IMR-90 (cell line): Measurements from ENCODE around the gene STAT4. TPM values are rescaled to one million over a fixed set of nuclear protein-coding genes. Genes with fewer than 3 reads are reported as not detected.

Experiments used
- ATAC-seq: fragments of 200-7000 bp; cut with Tn5 transposase; 2 replicates; pipeline ENCODE4 v1.9.1; 2020; ENCODE audit warnings: low read depth, mild to moderate bottlenecking, moderate library complexity
- BruUV-seq: library from RNA; stranded (reverse); fragments of 400-500 nt; replicated peaks from 2 replicates; lab custom pipeline; 2021; lab: Mats Ljungman, UMichigan
- CTCF ChIA-PET: fragments of 300-600 bp; formaldehyde crosslinking; extraction: SDS; loops from one replicate; lab custom pipeline; 2021; ENCODE audit warnings: antibody characterized with exemption; lab: Yijun Ruan, JAX
- POLR2A ChIA-PET: fragments of 300-600 bp; sonication (Branson Sonifier 250); formaldehyde crosslinking; loops from one replicate; lab custom pipeline; 2022; ENCODE audit warnings: antibody characterized with exemption; ENCODE audit not compliant: unreplicated experiment; lab: Charles Lee
- DNase-seq: peaks from one replicate; pipeline ENCODE4 v3.0.0; 2013
- H2AFZ ChIP-seq: replicated peaks from 2 replicates; pipeline ENCODE3; 2013; ENCODE audit warnings: low read length, mild to moderate bottlenecking; ENCODE audit not compliant: poor library complexity
- H2AK5ac ChIP-seq: 2 replicates; pipeline ENCODE4 v1.6.1; 2013; ENCODE audit warnings: low read depth, low read length, inconsistent platforms
- H2AK9ac ChIP-seq: replicated peaks from 2 replicates; pipeline ENCODE3; 2013; ENCODE audit warnings: mild to moderate bottlenecking, low read depth, low read length, moderate library complexity; ENCODE audit not compliant: poor library complexity
- H2BK120ac ChIP-seq: 2 replicates; pipeline ENCODE4 v1.6.1; 2013; ENCODE audit warnings: low read depth, low read length, inconsistent platforms
- H2BK15ac ChIP-seq: 3 replicates; pipeline ENCODE4 v1.6.1; 2013; ENCODE audit warnings: low read depth, low read length, inconsistent platforms
- H2BK20ac ChIP-seq: 2 replicates; pipeline ENCODE4 v1.6.1; 2013; ENCODE audit warnings: low read depth, mild to moderate bottlenecking, inconsistent platforms, low read length, moderate library complexity
- H2BK5ac ChIP-seq: 2 replicates; pipeline ENCODE4 v1.6.1; 2013; ENCODE audit warnings: mild to moderate bottlenecking, low read depth, low read length, inconsistent platforms; ENCODE audit not compliant: poor library complexity, severe bottlenecking
- H3K14ac ChIP-seq: replicated peaks from 2 replicates; pipeline ENCODE4 v1.6.1; 2013; ENCODE audit warnings: low read depth, low read length, inconsistent platforms
- H3K18ac ChIP-seq: 2 replicates; pipeline ENCODE4 v1.6.1; 2013; ENCODE audit warnings: low read depth, low read length, control low read depth
- H3K23ac ChIP-seq: 2 replicates; pipeline ENCODE4 v1.6.1; 2013; ENCODE audit warnings: low read depth, low read length, inconsistent platforms
- H3K27ac ChIP-seq: 2 replicates; pipeline ENCODE4 v1.5.1; 2013; ENCODE audit warnings: mild to moderate bottlenecking, control low read depth, low read length; ENCODE audit not compliant: insufficient read depth
- H3K27me3 ChIP-seq: 2 replicates; pipeline ENCODE4 v1.6.1; 2013; ENCODE audit warnings: low read length; ENCODE audit not compliant: control insufficient read depth, insufficient read depth
- H3K36me3 ChIP-seq: 2 replicates; pipeline ENCODE4 v1.6.1; 2013; ENCODE audit warnings: low read length, mixed read lengths; ENCODE audit not compliant: control insufficient read depth, insufficient read depth
- H3K4ac ChIP-seq: 2 replicates; pipeline ENCODE4 v1.6.1; 2013; ENCODE audit warnings: low read depth, low read length, inconsistent platforms
- H3K4me1 ChIP-seq: 2 replicates; pipeline ENCODE4 v1.6.1; 2013; ENCODE audit warnings: low read length, mixed read lengths; ENCODE audit not compliant: control insufficient read depth, insufficient read depth
- H3K4me2 ChIP-seq: 2 replicates; pipeline ENCODE4 v1.6.1; 2013; ENCODE audit warnings: low read depth, mild to moderate bottlenecking, control low read depth, low read length, moderate library complexity
- H3K4me3 ChIP-seq: 2 replicates; pipeline ENCODE4 v1.5.1; 2013; ENCODE audit warnings: low read depth, mild to moderate bottlenecking, control low read depth, low read length, moderate library complexity; ENCODE audit not compliant: insufficient read depth
- H3K56ac ChIP-seq: 2 replicates; pipeline ENCODE4 v1.6.1; 2013; ENCODE audit warnings: low read length, inconsistent platforms; ENCODE audit not compliant: insufficient read depth; ENCODE audit errors: extremely low read depth
- H3K79me1 ChIP-seq, 2 experiments: 2 replicates each; pipeline ENCODE4 v1.6.1; 2013; ENCODE audit warnings: low read length in 2 of 2, inconsistent platforms in 1 of 2, low read depth in 1 of 2
- H3K9ac ChIP-seq: 2 replicates; pipeline ENCODE4 v1.6.1; 2013; ENCODE audit warnings: low read depth, low read length, control low read depth
- H3K9me1 ChIP-seq: 2 replicates; pipeline ENCODE4 v1.6.1; 2013; ENCODE audit warnings: low read length, inconsistent platforms; ENCODE audit not compliant: insufficient read depth
- H3K9me3 ChIP-seq: 2 replicates; pipeline ENCODE4 v1.6.1; 2013; ENCODE audit warnings: low read length; ENCODE audit not compliant: control insufficient read depth, insufficient read depth
- H4K20me1 ChIP-seq: 2 replicates; pipeline ENCODE4 v1.6.1; 2013; ENCODE audit warnings: low read length, inconsistent platforms; ENCODE audit not compliant: insufficient read depth
- H4K5ac ChIP-seq: 2 replicates; pipeline ENCODE4 v1.6.1; 2013; ENCODE audit warnings: mild to moderate bottlenecking, low read depth, low read length, control low read depth
- H4K8ac ChIP-seq, 2 experiments: 2 replicates each; pipeline ENCODE4 v1.6.1; 2013; ENCODE audit warnings: low read depth in 2 of 2, low read length in 2 of 2, control low read depth in 1 of 2, inconsistent platforms in 1 of 2
- H4K91ac ChIP-seq: 2 replicates; pipeline ENCODE4 v1.6.1; 2013; ENCODE audit warnings: low read depth, low read length, inconsistent platforms; ENCODE audit not compliant: insufficient read depth
- BHLHE40 ChIP-seq: fragments of 150-350 bp; IDR thresholded peaks from 2 replicates; pipeline ENCODE4 v1.6.1; 2016; ENCODE audit warnings: mild to moderate bottlenecking, low read depth, low read length
- CEBPB ChIP-seq: IDR thresholded peaks from 2 replicates; pipeline ENCODE4 v1.6.1; 2012; ENCODE audit warnings: low read depth, low read length, improper control_type of control experiment
- CTCF ChIP-seq: conservative IDR thresholded peaks from 2 replicates; pipeline ENCODE4 v1.5.1; 2012; ENCODE audit warnings: mild to moderate bottlenecking, low read depth, low read length, improper control_type of control experiment
- ELK1 ChIP-seq: fragments of 150-350 bp; IDR thresholded peaks from 2 replicates; pipeline ENCODE4 v1.6.1; 2016; ENCODE audit warnings: low read depth, mild to moderate bottlenecking, low read length, moderate library complexity, borderline replicate concordance
- FOS ChIP-seq: fragments of 150-350 bp; IDR thresholded peaks from 2 replicates; pipeline ENCODE4 v1.6.1; 2016; ENCODE audit warnings: low read depth, low read length
- MAFK ChIP-seq: IDR thresholded peaks from 2 replicates; pipeline ENCODE4 v1.6.1; 2012; ENCODE audit warnings: low read depth, low read length, improper control_type of control experiment
- MAZ ChIP-seq: IDR thresholded peaks from 2 replicates; pipeline ENCODE4 v1.6.1; 2012; ENCODE audit warnings: low read depth, mild to moderate bottlenecking, low read length, improper control_type of control experiment, moderate library complexity, borderline replicate concordance
- NFE2L2 ChIP-seq: fragments of 150-350 bp; IDR thresholded peaks from 2 replicates; pipeline ENCODE4 v1.6.1; 2016; ENCODE audit warnings: low read depth, mild to moderate bottlenecking, low read length
- POLR2A ChIP-seq: IDR thresholded peaks from 2 replicates; pipeline ENCODE4 v1.6.1; 2012; ENCODE audit warnings: mild to moderate bottlenecking, low read depth, low read length
- RFX5 ChIP-seq: IDR thresholded peaks from 2 replicates; pipeline ENCODE4 v1.8.0; 2012; ENCODE audit warnings: low read depth, mild to moderate bottlenecking, low read length, moderate library complexity
- WGBS, 2 experiments: methylation state at CpG; one replicate each; pipeline versions ENCODE4 v1.1.5 to v1.1.7; 2013; ENCODE audit warnings: missing lambda C conversion rate in 2 of 2; ENCODE audit not compliant: insufficient read length in 1 of 2; ENCODE audit errors: extremely low coverage in 2 of 2; 5-methylcytosine and 5-hydroxymethylcytosine counted together
- dilution Hi-C: fragments of 300-500 bp; cut with HindIII; formaldehyde crosslinking; loops from one replicate; pipeline ENCODE4 v1.14.3; 2018; ENCODE audit warnings: low sequenced_read_pairs; ENCODE audit not compliant: unreplicated experiment
- in situ Hi-C: fragments of 300-500 bp; cut with MboI; formaldehyde crosslinking; loops from 3 replicates; pipeline ENCODE4 v1.14.3; 2019; ENCODE audit warnings: low sequenced_read_pairs, inconsistent platforms, mixed read lengths
- intact Hi-C: fragments of 100-400 bp; cut with micrococcal nuclease; formaldehyde crosslinking; loops from 2 replicates; pipeline ENCODE4 v1.10.0; 2022
- polyA plus RNA-seq, 3 experiments: library from polyadenylated mRNA; depleted of rRNA; stranded (reverse); fragments of >200 nt; gene quantifications; 2 replicates each; pipeline ENCODE4 v1.2.3, GENCODE V29; 2012; ENCODE audit warnings: low replicate concordance in 1 of 3
- total RNA-seq: library from RNA; depleted of rRNA; stranded (reverse); fragments of >200 nt; gene quantifications from 2 replicates; pipeline ENCODE4 v1.2.3, GENCODE V29; 2012

Gene STAT4
- total and polyA plus RNA-seq, 2 of the 4 experiments (the other 2 are of a cell fraction), result 0.36 to 0.48 TPM

- Histone ChIP-seq H3K9ac (no peak overlapping the region), H3K14ac (peak overlapping the region; percentile 42; the same call in 1 of the 2 replicates), H2BK20ac (no peak overlapping the region), H4K20me1 (no peaks in the 10 kb centered on the region), H3K18ac (peak overlapping the region; percentile 42; the same call in 1 of the 2 replicates), H2BK5ac (peak overlapping the region; percentile 15), H3K4me3 (no peak overlapping the region), H4K8ac (no peak overlapping the region), H3K9me1 (no peaks in the 10 kb centered on the region), H3K27ac (no peak overlapping the region), H2AK9ac (no peak overlapping the region), H2BK120ac (no peak overlapping the region), H3K23ac (0 out of 2 replicates have a peak overlapping the region, but pooled peaks have one; percentile 10), H4K91ac (peak overlapping the region; percentile 65; the same call in 1 of the 2 replicates), H3K36me3 (no peaks in the 10 kb centered on the region), H3K27me3 (no peaks in the 10 kb centered on the region), H3K56ac (no peak overlapping the region), H3K4me2 (no peak overlapping the region), H3K4ac (peak overlapping the region; percentile 71; the same call in 1 of the 2 replicates), H2AFZ (peak overlapping the region; percentile 17), H2AK5ac (no peak overlapping the region), H3K79me1 (no peaks in the 10 kb centered on the region), H3K9me3 (no peaks in the 10 kb centered on the region), H2BK15ac (peak overlapping the region; percentile 21; the same call in 1 of the 3 replicates), H4K5ac (no peak overlapping the region), H3K4me1 (peaks cover 4% of the 10 kb centered on the region; the same call in 1 of the 2 replicates)
- dilution Hi-C loops (no loop called here), in situ Hi-C loops (no loop called here), intact Hi-C loops (no loop called here)
- ATAC-seq, result no peak
- TF ChIP-seq ELK1, result no peak
- no peak for TF ChIP-seq MAZ
- no peak for TF ChIP-seq RFX5
- TF ChIP-seq POLR2A, result no peak
- no peak for TF ChIP-seq FOS
- no peak for TF ChIP-seq NFE2L2
- no peak for TF ChIP-seq CTCF
- no peak for TF ChIP-seq CEBPB
- TF ChIP-seq MAFK, result no peak
- TF ChIP-seq BHLHE40, result no peak
- CTCF ChIA-PET, result interaction anchor here (0.6 kb wide), 1 partner anchor 44 kb away, joined by 3 read pairs; no protein-coding TSS in a partner anchor
- no TSS peak for BruUV-seq
- no peak for DNase-seq
- WGBS, 2 experiments, result no CpG with 5 or more reads among the region's 2 CpGs
- POLR2A ChIA-PET, result no interaction called here
Measured at GRCh38 chr2:191180276-191180675, 29.5 kb upstream of the STAT4 start.
